ENCODE data around the gene DDOST. TPM values are rescaled to one million over a fixed set of nuclear protein-coding genes. Genes with fewer than 3 reads are reported as not detected.

The DDOST gene
- polyA plus RNA-seq, 1 of the 3 experiments (the other 2 are of a cell fraction) = 602 TPM

DNA sequence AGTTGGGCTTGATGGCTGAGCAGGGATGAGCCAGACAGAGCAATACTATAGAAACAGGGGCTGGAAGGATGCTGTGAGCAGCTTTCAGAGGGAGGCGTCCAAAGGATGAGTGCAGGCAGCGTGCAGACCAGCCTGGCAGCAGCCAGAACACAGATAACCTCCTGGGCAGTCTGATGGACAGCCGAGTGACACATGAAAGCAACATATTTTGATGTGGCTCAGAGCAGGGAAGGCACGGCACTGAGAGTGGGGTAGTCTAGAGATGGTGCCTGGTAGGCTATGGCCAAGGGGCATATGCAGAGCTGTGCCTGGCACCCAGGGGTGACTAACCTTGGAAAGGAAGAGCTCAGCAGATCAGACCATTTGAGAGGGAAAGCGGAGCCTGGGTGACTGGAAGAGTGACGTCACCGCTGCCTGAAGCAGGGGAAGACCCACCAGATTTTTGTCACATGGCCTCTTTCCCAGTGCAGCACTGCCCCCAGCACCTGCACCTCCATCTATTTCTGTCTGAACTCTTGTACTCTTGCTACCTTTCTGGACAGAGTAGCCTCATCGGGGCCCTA, 24.3 kb downstream of the DDOST start:
- no peak for DNase-seq
- Histone ChIP-seq H2AFZ (ENCODE audit: low read depth) (no peak overlapping the region), H3K36me3 (replicated peaks in 1 of 2; ENCODE audit: control insufficient read depth in 1 of 2, insufficient read depth in 2 of 2, low read length in 1 of 2) (peaks cover 0 to 13% of the 10 kb centered on the region in 2 experiments), H3K9me2 (no peaks in the 10 kb centered on the region), H4K20me1 (ENCODE audit: insufficient read depth) (no peaks in the 10 kb centered on the region; the same call in 1 of the 2 replicates), H3K4me2 (no peak overlapping the region), H3K9me3 (no peaks in the 10 kb centered on the region), H3K4me3 (ENCODE audit: low read depth in 2 of 2, low read length in 1 of 2) (no peak overlapping the region), H3K27ac (ENCODE audit: low read depth in 2 of 2, low read length in 1 of 2) (no peak overlapping the region), H3K27me3 (ENCODE audit: insufficient read depth) (no peaks in the 10 kb centered on the region), H3K4me1 (ENCODE audit: control insufficient read depth in 1 of 2, insufficient read depth in 2 of 2, low read depth in 1 of 2, low read length in 1 of 2) (peaks cover 0 to 12% of the 10 kb centered on the region in 2 experiments; a peak in 1 of 4 replicates), H3K9ac (no peak overlapping the region), H3F3A (replicated peaks; ENCODE audit: insufficient read depth) (no peaks in the 10 kb centered on the region), H3K79me2 (ENCODE audit: insufficient read depth) (no peaks in the 10 kb centered on the region)
- ChIA-PET POLR2A (no interaction called here), CTCF (interaction anchor here (1.0 to 10.4 kb wide), 3 partner anchors 63 to 123 kb away, joined by 3 to 97 read pairs (median 49); no protein-coding TSS in a partner anchor)
- 87% methylated on average over 7 of the region's 8 CpGs for WGBS (ENCODE audit: low lambda C conversion rate)
- TF ChIP-seq TAF1 (IDR thresholded peaks at IDR 0.05; ENCODE audit: borderline replicate concordance, low read depth, low read length) = no peak
- TF ChIP-seq RAD21 (IDR thresholded peaks at IDR 0.05; ENCODE audit: low read length) = no peak
- TF ChIP-seq RCOR1 (IDR thresholded peaks at IDR 0.05; ENCODE audit: low read length) = no peak
- no peak for TF ChIP-seq GATA2 (CRISPR knock-in tag; IDR thresholded peaks at IDR 0.05)
- TF ChIP-seq MEF2A (IDR thresholded peaks at IDR 0.05; ENCODE audit: borderline replicate concordance, low read depth) = no peak
- no peak for TF ChIP-seq EZH2phosphoT487 (IDR thresholded peaks at IDR 0.05; ENCODE audit: borderline replicate concordance, low read depth)
- TF ChIP-seq MXI1 (IDR thresholded peaks at IDR 0.05; ENCODE audit: low read depth, low read length) = no peak
- TF ChIP-seq, protein P1, sequence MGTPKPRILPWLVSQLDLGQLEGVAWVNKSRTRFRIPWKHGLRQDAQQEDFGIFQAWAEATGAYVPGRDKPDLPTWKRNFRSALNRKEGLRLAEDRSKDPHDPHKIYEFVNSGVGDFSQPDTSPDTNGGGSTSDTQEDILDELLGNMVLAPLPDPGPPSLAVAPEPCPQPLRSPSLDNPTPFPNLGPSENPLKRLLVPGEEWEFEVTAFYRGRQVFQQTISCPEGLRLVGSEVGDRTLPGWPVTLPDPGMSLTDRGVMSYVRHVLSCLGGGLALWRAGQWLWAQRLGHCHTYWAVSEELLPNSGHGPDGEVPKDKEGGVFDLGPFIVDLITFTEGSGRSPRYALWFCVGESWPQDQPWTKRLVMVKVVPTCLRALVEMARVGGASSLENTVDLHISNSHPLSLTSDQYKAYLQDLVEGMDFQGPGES (IDR thresholded peaks at IDR 0.05; ENCODE audit: low read depth, low read length) = no peak
- no peak for TF ChIP-seq YY1 (IDR thresholded peaks at IDR 0.05; ENCODE audit: low read depth)
- no peak for TF ChIP-seq CHD2 (IDR thresholded peaks at IDR 0.05; ENCODE audit: low read length, partially characterized antibody)
- TF ChIP-seq TCF12 (IDR thresholded peaks at IDR 0.05) = no peak
- no peak for TF ChIP-seq RFX5 (IDR thresholded peaks at IDR 0.05; ENCODE audit: low read length)
- TF ChIP-seq, protein P2, sequence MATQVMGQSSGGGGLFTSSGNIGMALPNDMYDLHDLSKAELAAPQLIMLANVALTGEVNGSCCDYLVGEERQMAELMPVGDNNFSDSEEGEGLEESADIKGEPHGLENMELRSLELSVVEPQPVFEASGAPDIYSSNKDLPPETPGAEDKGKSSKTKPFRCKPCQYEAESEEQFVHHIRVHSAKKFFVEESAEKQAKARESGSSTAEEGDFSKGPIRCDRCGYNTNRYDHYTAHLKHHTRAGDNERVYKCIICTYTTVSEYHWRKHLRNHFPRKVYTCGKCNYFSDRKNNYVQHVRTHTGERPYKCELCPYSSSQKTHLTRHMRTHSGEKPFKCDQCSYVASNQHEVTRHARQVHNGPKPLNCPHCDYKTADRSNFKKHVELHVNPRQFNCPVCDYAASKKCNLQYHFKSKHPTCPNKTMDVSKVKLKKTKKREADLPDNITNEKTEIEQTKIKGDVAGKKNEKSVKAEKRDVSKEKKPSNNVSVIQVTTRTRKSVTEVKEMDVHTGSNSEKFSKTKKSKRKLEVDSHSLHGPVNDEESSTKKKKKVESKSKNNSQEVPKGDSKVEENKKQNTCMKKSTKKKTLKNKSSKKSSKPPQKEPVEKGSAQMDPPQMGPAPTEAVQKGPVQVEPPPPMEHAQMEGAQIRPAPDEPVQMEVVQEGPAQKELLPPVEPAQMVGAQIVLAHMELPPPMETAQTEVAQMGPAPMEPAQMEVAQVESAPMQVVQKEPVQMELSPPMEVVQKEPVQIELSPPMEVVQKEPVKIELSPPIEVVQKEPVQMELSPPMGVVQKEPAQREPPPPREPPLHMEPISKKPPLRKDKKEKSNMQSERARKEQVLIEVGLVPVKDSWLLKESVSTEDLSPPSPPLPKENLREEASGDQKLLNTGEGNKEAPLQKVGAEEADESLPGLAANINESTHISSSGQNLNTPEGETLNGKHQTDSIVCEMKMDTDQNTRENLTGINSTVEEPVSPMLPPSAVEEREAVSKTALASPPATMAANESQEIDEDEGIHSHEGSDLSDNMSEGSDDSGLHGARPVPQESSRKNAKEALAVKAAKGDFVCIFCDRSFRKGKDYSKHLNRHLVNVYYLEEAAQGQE (IDR thresholded peaks at IDR 0.05; ENCODE audit: low read depth, low read length) = no peak
- no peak for TF ChIP-seq SMC3 (IDR thresholded peaks at IDR 0.05; ENCODE audit: low read depth, low read length)
- TF ChIP-seq, protein P3, sequence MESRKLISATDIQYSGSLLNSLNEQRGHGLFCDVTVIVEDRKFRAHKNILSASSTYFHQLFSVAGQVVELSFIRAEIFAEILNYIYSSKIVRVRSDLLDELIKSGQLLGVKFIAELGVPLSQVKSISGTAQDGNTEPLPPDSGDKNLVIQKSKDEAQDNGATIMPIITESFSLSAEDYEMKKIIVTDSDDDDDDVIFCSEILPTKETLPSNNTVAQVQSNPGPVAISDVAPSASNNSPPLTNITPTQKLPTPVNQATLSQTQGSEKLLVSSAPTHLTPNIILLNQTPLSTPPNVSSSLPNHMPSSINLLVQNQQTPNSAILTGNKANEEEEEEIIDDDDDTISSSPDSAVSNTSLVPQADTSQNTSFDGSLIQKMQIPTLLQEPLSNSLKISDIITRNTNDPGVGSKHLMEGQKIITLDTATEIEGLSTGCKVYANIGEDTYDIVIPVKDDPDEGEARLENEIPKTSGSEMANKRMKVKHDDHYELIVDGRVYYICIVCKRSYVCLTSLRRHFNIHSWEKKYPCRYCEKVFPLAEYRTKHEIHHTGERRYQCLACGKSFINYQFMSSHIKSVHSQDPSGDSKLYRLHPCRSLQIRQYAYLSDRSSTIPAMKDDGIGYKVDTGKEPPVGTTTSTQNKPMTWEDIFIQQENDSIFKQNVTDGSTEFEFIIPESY (IDR thresholded peaks at IDR 0.05; ENCODE audit: borderline replicate concordance, low read depth) = no peak
- no peak for TF ChIP-seq JUND (IDR thresholded peaks at IDR 0.05)
- TF ChIP-seq SIN3A (IDR thresholded peaks at IDR 0.05; ENCODE audit: borderline replicate concordance, low read depth, low read length) = no peak
- no peak for TF ChIP-seq TEAD4 (IDR thresholded peaks at IDR 0.05; ENCODE audit: borderline replicate concordance, insufficient read depth)
- no peak for TF ChIP-seq CTCF (IDR thresholded peaks at IDR 0.05)

Data from SK-N-SH (cell line).